GM18508 (cell line): ENCODE data around the gene SPAG17.
"Not testable (repeated sequence)": the region's sequence is repeated elsewhere in the genome, so short reads cannot be mapped to it uniquely, and the experiment has no call there.

ENCODE experiments used
- ATAC-seq: cut with Tn5 transposase; IDR thresholded peaks from one replicate; pipeline ENCODE4 v1.9.1; 2021; ENCODE audit warnings: moderate number of reproducible peaks; ENCODE audit not compliant: insufficient read depth, unreplicated experiment

The SPAG17 gene

GRCh38 chr1:117928881-117929342 lies 256.1 kb downstream of the SPAG17 start:
- ATAC-seq = peak; percentile 26

DNA sequence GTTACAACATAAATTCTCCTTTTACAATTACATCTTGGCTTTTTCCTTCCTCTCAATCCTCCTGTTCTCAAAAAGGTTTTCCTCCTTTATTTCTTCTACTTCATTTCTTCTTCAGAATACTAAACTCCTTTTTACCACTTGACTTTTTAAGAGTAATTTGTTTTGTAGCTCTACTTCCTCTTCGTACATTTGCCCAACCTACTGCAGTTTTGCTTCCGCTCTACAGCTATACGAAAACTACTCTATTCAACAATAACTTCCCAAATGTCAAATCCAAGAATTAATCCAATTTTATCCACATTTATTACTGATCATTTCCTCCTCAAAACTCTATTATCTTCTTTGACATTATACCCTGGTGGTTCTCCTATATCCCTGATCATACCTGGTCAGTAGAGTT lies 259.0 kb downstream of the SPAG17 start:
- ATAC-seq = no peak

- not testable (repeated sequence) for ATAC-seq
Measured at GRCh38 chr1:117922717-117923116, 262.3 kb downstream of the SPAG17 start.

- no peak for ATAC-seq
Measured at GRCh38 chr1:117921991-117922390, 263.0 kb downstream of the SPAG17 start.

GRCh38 chr1:117919376-117919775 lies 265.7 kb downstream of the SPAG17 start:
- ATAC-seq = no peak

DNA sequence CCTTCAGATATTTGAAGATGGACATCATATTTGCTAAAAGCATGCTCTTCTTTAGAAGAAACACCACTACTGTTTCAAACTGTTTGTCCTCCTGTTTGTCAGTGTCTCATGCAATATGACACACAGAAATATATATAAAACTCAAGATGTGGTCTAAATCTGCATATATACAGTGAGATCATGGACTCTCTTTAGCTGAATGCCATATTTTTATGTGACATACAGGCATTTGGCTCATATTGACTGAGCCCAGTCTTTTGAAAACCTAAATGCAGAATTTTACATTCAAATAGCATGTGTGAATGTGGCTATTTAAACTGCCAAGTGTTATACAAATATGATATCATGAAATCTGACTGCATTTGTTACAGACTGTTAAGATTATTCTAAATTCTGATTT lies 274.0 kb downstream of the SPAG17 start:
- no peak for ATAC-seq

DNA sequence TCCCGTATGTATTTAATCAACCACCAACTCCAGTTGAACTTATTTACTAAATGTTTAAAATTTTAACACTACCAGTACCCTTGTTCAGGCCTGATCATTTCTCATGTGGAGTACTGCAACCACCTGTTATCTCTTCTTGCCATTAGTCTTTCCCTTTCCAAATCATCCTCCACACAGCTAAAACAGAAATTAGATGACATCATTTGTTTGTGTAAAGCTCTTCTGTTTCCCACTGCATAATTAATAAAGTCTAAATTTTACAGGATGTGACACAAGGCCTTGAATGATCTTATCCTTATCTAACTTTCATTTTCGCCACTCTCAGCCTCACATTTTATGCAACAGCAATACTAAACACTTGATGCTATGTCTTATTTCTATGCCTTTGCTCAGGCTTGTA lies 280.0 kb downstream of the SPAG17 start:
- ATAC-seq = no peak

GRCh38 chr1:117904485-117904884 lies 280.5 kb downstream of the SPAG17 start:
- no peak for ATAC-seq
